OCI-LY1 (cell line): ENCODE measurements around the gene CTNNA3.

ENCODE experiments used
- H2AFZ ChIP-seq: fragments of 200-600 bp; sonication (generic), shearing (Covaris generic); 2 replicates; pipeline ENCODE4 v1.6.0; 2014; ENCODE audit warnings: antibody characterized with exemption, mild to moderate bottlenecking, low read length
- H3F3A ChIP-seq: fragments of 200-600 bp; sonication (generic), shearing (Covaris generic); 2 replicates; pipeline ENCODE4 v1.6.0; 2014; ENCODE audit warnings: mild to moderate bottlenecking, antibody characterized with exemption, low read length, moderate library complexity; ENCODE audit not compliant: insufficient read depth
- H3K27ac ChIP-seq: fragments of 200-600 bp; sonication (generic); 2 replicates; pipeline ENCODE4 v1.5.1; 2014; ENCODE audit warnings: low read length, mixed run types, mild to moderate bottlenecking, low read depth; ENCODE audit not compliant: poor library complexity, severe bottlenecking
- H3K27me3 ChIP-seq: fragments of 200-600 bp; sonication (generic); 2 replicates; pipeline ENCODE4 v1.6.0; 2014; ENCODE audit warnings: antibody characterized with exemption, mild to moderate bottlenecking, low read length, moderate library complexity; ENCODE audit not compliant: insufficient read depth
- H3K36me3 ChIP-seq: fragments of 200-600 bp; sonication (generic); 2 replicates; pipeline ENCODE4 v1.6.1; 2014; ENCODE audit warnings: mild to moderate bottlenecking, antibody characterized with exemption, low read length, moderate library complexity, mixed read lengths; ENCODE audit not compliant: insufficient read depth
- H3K4me1 ChIP-seq: fragments of 200-600 bp; sonication (generic); 2 replicates; pipeline ENCODE4 v1.5.1; 2014; ENCODE audit warnings: mild to moderate bottlenecking, low read length, moderate library complexity; ENCODE audit not compliant: insufficient read depth, severe bottlenecking
- H3K4me2 ChIP-seq: fragments of 200-600 bp; sonication (generic), shearing (Covaris generic); 2 replicates; pipeline ENCODE4 v1.6.1; 2014; ENCODE audit warnings: low read length
- H3K4me3 ChIP-seq: fragments of 200-600 bp; sonication (generic); 2 replicates; pipeline ENCODE4 v1.5.1; 2014; ENCODE audit warnings: low read length, low read depth, mild to moderate bottlenecking, mixed read lengths; ENCODE audit not compliant: poor library complexity, severe bottlenecking
- H3K79me2 ChIP-seq: fragments of 200-600 bp; shearing (Covaris generic); 2 replicates; pipeline ENCODE4 v1.6.1; 2016; ENCODE audit warnings: mixed run types, low read length, mixed read lengths; ENCODE audit not compliant: insufficient read depth
- H3K9ac ChIP-seq: fragments of 200-600 bp; sonication (generic), shearing (Covaris generic); 2 replicates; pipeline ENCODE4 v1.6.1; 2014; ENCODE audit warnings: mild to moderate bottlenecking, low read length, mixed read lengths
- H3K9me2 ChIP-seq: fragments of 200-600 bp; sonication (generic), shearing (Covaris generic); 2 replicates; pipeline ENCODE4 v1.6.1; 2014; ENCODE audit warnings: low read depth, mild to moderate bottlenecking, low read length, mixed read lengths
- H3K9me3 ChIP-seq: fragments of 200-600 bp; shearing (Covaris generic); 2 replicates; pipeline ENCODE4 v1.6.1; 2014; ENCODE audit warnings: low read length, mixed read lengths
- H4K20me1 ChIP-seq: fragments of 200-600 bp; sonication (generic), shearing (Covaris generic); 2 replicates; pipeline ENCODE4 v1.6.0; 2016; ENCODE audit warnings: mild to moderate bottlenecking, low read length; ENCODE audit not compliant: insufficient read depth
- CTCF ChIP-seq: fragments of 200-600 bp; sonication (generic), shearing (Covaris generic); IDR thresholded peaks from 2 replicates; pipeline ENCODE4 v1.5.1; 2017; ENCODE audit warnings: mild to moderate bottlenecking, antibody characterized with exemption, low read length, moderate library complexity, mixed read lengths
- EZH2 ChIP-seq: fragments of 200-600 bp; sonication (generic), shearing (Covaris generic); IDR thresholded peaks from 2 replicates; pipeline ENCODE4 v1.8.0; 2017; ENCODE audit warnings: borderline replicate concordance, mixed run types, mild to moderate bottlenecking, antibody characterized with exemption, low read length, moderate library complexity, mixed read lengths

CTNNA3 gene

GRCh38 chr10:66463611-66464010, 1232.4 kb downstream of the CTNNA3 start:
- no peak overlapping the region for H3K9ac ChIP-seq

GRCh38 chr10:66457629-66458028, 1238.4 kb downstream of the CTNNA3 start:
- Histone ChIP-seq H3K36me3 (no peaks in the 10 kb centered on the region), H3K9me2 (no peaks in the 10 kb centered on the region), H4K20me1 (no peaks in the 10 kb centered on the region), H3K4me2 (no peak overlapping the region), H2AFZ (no peak overlapping the region), H3K4me1 (no peaks in the 10 kb centered on the region), H3F3A (no peaks in the 10 kb centered on the region), H3K9me3 (no peaks in the 10 kb centered on the region), H3K9ac (no peak overlapping the region), H3K79me2 (no peaks in the 10 kb centered on the region), H3K27me3 (no peaks in the 10 kb centered on the region), H3K4me3 (no peak overlapping the region), H3K27ac (no peak overlapping the region)
- TF ChIP-seq EZH2 = no peak

More at GRCh38 chr10:66463611-66464010, 1232.4 kb downstream of the CTNNA3 start:
- H3K27me3 ChIP-seq = no peaks in the 10 kb centered on the region
- no peaks in the 10 kb centered on the region for H4K20me1 ChIP-seq
- no peak overlapping the region for H3K4me2 ChIP-seq
- H3K4me3 ChIP-seq = no peak overlapping the region
- no peak overlapping the region for H3K27ac ChIP-seq
- H2AFZ ChIP-seq = no peak overlapping the region
- no peaks in the 10 kb centered on the region for H3K4me1 ChIP-seq
- TF ChIP-seq CTCF (no peak), EZH2 (no peak)
- H3F3A ChIP-seq = no peaks in the 10 kb centered on the region
- no peaks in the 10 kb centered on the region for H3K36me3 ChIP-seq
- H3K9me3 ChIP-seq = no peaks in the 10 kb centered on the region
- no peaks in the 10 kb centered on the region for H3K9me2 ChIP-seq
- H3K79me2 ChIP-seq = no peaks in the 10 kb centered on the region

GRCh38 chr10:66455304-66455703, 1240.7 kb downstream of the CTNNA3 start:
- Histone ChIP-seq H3F3A (no peaks in the 10 kb centered on the region), H3K27me3 (no peaks in the 10 kb centered on the region), H3K27ac (no peak overlapping the region), H3K4me1 (no peaks in the 10 kb centered on the region), H3K36me3 (no peaks in the 10 kb centered on the region), H2AFZ (no peak overlapping the region), H3K4me3 (no peak overlapping the region), H3K79me2 (no peaks in the 10 kb centered on the region), H3K9ac (no peak overlapping the region), H3K9me2 (no peaks in the 10 kb centered on the region), H4K20me1 (no peaks in the 10 kb centered on the region), H3K4me2 (no peak overlapping the region), H3K9me3 (no peaks in the 10 kb centered on the region)
- TF ChIP-seq EZH2 = no peak
- TF ChIP-seq CTCF = peak; percentile 16; the same call in 1 of the 2 replicates

GRCh38 chr10:66440568-66440967, 1255.4 kb downstream of the CTNNA3 start:
- Histone ChIP-seq H3K9ac (no peak overlapping the region), H2AFZ (no peak overlapping the region), H3K4me1 (no peaks in the 10 kb centered on the region), H3K9me2 (no peaks in the 10 kb centered on the region), H4K20me1 (no peaks in the 10 kb centered on the region), H3K4me3 (no peak overlapping the region), H3K27ac (no peak overlapping the region), H3K9me3 (no peaks in the 10 kb centered on the region), H3K4me2 (no peak overlapping the region), H3K27me3 (no peaks in the 10 kb centered on the region), H3K79me2 (no peaks in the 10 kb centered on the region), H3F3A (no peaks in the 10 kb centered on the region), H3K36me3 (no peaks in the 10 kb centered on the region)
- TF ChIP-seq CTCF (no peak), EZH2 (no peak)
